CD4-positive, alpha-beta T cell treated with Interleukin-17A for 4 hours (primary cell): Measurements from ENCODE around the gene ADGRG1.
A peak's percentile ranks its signal among the peaks of the same experiment; 100 is the strongest.
"Not testable (repeated sequence)": the region's sequence is repeated elsewhere in the genome, so short reads cannot be mapped to it uniquely, and the experiment has no call there.

Experiments used
- DNase-seq: peaks from one replicate; pipeline ENCODE4 v3.0.0-alpha.2; 2020; ENCODE audit warnings: mixed read lengths

ADGRG1 gene

DNA sequence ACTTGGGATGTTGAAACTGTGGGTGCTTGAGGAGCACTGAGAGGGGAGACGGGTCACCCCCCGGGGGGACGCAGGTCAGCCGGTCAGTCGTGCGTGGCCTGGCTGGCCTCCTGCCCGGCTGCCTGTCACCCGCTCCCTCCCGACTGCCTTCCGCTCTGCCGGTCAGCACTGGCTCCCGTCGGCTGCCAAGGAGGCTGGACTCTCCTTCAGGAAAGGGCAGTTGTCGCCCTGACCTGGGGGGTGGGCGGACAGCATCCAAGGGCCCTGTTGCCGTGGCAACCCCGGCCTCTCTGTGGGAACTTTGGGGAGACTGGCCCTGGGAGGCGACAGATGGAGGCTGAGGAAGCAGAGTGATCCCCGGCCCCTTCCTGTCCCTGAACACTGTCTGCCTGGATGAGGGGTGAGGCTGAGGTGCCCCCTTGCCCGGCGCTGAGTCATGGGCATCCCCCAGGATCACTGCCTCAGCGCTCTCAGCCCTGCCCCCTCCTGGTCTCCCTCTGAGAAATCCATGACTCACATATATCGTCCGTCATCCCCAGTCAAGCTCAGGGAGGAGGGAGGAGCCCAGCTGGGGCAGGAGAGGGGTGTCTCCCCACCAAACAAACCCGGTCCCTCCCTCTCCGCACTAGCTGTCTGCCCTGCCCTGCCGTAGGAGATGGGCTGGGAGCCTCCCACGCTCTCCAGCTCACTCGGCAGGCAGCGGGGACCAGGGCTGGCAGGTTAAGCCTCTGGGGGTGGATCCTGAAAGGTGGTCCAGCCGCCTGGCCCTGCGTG lies at the start of gene ADGRG1:
Gene ADGRG1, plus strand, starts transcription at position 623 of the 774 bp plus-strand sequence. CDS start 21,658 bp downstream, outside the sequence.
- DNase-seq = peak; percentile 54

DNA sequence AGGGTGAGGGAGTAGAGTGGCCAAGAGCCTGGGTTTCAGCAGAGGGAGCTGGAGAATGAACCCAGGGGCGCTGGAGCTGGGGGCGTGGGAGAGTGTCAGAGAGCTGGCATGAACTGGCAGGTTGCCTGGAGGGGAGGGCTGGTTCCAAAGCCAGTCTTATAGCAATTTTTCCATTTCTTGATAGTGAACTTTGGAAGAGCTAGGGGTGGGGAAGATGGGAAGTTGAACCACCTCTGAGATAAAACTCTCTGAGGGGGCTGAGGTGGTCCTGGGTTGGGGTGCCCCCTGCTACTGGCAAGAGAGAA lies 49.1 kb upstream of the ADGRG1 start:
- no peak for DNase-seq

DNA sequence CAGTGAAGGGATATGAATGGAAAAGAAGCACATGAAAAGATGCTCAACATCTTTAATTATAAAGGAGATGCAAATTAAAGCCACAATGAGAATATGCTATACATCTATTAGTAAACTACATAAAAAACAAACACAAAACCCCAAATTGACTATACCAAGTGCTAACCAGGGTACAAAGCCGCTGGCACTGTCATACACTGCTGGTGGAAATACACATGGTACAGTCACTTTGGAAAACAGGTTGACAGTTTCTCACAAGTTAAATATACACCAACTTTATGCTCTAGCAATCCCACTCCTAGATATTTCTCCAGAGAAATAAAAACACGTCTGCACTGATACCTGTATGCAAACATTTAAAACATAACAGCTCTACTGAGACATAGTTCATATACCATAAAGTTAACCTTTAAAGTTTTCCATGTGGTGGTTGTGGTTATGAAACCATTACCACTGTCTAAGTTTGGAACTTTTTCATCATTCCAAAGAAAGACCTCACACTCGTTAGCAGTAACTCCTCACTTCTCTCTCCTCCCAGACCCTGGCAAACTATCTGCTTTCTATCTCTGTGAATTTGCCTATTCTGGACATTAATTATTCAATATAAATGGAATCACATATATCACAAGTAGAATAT lies 43.3 kb upstream of the ADGRG1 start:
- DNase-seq = no peak

DNA sequence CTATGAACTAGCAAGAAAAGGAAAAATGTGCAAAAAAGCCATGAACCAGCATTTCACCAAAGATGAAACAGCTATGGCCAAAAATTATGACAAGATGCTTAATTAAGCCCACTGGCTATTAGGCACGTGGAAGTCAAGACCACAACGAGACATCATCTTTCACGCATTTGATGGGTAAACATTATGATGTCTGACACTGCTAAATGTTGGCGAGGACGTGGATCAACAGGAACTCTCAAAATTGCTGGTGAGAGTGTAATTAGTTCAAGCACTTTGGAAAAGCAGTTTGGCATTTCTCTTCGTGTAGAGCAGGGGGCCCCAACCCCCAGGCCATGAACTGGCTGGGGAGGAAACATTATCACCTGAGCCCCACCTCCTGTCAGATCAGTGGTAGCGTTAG lies 39.6 kb upstream of the ADGRG1 start:
- no peak for DNase-seq

DNA sequence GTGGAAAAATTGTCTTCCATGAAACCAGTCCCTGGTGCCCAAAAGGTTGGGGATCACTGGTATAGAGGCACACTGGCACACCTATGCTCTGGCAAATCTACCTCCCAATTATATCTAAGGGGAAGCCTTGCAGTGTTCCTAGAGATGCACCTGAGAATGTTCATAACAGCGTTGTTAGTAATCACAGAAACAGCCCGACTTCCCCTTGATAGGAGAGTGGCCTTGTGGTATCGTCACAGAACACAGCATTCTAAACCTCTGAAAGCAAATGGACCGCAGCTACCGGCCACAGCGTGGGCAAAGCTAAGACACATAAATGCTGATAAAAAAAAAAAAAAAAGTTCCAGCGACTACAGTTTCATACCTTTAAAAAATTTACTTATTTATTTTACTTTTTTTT lies 39.1 kb upstream of the ADGRG1 start:
- DNase-seq = no peak

DNA sequence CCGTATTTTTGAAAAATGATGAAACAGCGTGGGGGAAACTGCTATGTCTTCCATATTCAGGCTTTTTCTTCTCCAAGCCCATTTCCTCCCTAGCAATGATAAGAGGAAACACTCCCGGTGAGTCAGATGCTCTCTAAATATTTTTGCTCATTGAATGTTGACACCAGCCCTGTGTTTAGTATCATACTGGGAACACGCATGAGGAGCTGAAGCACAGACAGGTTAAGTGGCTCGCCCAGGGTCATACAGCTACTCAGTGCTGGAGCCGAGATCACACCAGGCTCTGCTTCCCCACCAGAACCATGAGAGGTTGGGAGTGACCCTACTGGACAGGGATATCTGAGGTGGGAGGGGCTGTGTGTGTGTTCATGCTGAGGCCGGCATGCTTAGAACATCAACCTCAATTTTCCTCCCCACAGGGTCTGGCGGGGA lies 37.8 kb upstream of the ADGRG1 start:
- no peak for DNase-seq

DNA sequence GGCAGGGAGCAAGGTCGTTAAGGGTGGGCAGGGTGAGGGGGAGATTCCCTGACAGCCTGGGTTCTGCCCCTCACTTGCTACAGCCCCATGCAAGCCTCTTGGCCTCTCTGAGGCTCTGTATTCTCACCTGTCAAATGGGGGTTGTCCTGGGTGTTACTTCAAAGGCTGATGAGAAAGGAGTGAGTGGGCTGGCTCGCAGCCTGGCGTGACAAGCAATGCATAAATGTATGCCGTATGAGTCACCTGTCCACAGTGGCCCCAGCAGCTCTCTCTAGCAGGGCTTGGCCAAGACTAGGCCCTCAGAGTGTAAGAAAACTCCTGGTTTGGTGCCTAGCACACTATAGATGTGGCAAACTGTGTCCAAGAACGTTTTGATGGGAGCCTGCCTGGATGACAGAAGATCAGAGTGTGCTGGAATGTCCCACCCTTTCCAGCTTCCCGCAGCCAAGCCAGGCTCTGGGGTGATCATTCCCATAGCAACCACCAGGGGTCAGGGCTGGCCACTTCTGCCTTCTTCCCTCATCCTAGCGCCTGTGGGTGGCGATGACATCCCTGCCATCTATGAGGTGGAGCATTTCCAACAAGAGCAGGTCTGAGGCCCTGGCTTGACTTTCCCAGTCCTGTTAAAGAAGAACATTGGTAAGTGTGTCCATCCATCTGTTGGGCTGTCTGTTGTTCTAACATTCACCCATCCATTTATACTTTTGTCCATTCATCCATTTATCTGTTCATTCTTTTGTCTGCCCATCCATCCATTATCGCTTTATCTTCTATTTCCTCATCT lies 37.2 kb upstream of the ADGRG1 start:
- peak; percentile 73 for DNase-seq

DNA sequence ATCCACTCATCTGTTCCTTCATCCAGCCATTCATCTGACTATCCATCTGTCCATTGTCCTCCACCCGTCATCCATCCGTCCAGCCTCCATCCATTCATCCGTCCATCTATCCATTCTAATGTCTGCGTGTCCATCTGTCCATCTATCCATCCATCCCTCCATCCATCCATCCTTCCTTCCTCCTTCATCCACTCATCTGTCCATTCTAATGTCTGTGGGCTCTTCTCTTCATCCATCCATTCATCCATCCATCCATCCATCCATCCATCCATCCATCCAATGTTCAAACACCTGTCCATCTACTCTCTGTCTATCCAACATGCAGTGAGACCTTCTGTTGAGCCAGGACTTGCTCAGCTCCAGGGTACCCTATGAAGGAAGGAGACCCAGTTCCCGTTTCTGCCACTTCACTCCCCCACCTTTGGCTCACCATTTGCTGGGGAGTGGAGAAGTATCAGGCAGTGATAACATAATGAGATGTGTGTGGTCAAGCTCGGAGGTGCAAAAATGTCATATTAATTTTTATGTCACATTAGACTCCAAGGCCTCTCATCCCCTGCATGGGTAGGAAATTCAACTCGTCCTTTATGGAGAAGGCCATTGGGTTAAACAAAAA lies 36.5 kb upstream of the ADGRG1 start:
- DNase-seq = no peak

DNA sequence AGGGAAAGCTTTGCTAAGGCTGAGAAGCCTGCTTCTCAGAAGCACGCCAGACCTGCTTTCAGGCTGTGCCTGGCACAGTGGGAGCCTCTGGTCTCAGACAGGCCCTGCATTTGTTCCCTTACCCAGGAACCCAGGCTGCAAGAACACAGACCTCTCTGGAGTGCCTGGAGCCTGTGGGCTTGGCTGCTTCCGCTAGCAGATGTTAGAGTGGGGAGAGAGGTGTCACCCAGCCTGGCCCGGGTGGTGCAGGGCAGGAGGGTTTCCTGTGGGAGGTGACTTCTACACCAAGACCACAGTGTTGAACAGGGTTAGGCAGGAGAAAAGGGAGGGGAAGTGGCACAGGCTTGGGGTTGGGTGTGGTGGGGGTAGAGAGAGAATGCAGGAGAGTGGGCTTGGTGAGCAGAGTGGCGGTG lies 35.8 kb upstream of the ADGRG1 start:
- peak; percentile 82 for DNase-seq

DNA sequence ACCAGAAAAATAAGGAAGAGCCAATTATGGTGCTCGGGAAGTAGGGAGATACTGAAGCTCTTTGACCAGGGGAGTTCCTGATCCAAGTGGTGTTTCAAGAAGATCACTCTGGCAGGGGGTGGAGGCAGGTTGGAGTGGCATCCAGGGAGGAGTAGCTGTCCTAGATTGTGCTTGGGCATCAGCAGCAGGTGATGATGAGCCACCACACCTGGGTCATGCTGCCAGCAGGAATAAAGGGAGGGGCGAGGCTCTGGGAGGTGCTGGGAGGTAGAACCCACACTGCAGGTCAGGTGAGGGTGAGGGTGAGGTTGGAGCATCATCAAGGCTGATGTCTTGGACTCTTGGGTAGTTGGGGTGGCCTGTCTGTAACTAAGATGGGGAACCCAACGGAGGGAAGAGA lies 35.4 kb upstream of the ADGRG1 start:
- peak; percentile 23 for DNase-seq

DNA sequence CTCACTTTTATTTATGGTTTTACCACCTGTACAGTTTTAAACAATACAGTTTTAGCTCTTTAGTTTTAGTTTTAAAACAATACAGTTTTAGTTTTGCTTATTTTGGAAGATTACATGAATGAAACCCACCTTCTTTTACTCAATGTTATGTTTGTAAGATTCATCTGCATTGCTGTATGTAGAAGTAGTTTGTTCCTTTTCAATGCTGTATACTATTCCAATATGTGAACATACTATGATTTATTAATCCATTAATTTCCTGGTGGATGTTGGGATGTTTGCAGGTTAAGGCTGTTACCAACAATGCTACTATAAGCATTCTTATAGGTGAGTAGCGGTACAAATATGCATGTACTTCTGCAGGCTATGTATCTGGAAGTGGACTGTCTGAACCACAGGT lies 34.4 kb upstream of the ADGRG1 start:
- no peak for DNase-seq

DNA sequence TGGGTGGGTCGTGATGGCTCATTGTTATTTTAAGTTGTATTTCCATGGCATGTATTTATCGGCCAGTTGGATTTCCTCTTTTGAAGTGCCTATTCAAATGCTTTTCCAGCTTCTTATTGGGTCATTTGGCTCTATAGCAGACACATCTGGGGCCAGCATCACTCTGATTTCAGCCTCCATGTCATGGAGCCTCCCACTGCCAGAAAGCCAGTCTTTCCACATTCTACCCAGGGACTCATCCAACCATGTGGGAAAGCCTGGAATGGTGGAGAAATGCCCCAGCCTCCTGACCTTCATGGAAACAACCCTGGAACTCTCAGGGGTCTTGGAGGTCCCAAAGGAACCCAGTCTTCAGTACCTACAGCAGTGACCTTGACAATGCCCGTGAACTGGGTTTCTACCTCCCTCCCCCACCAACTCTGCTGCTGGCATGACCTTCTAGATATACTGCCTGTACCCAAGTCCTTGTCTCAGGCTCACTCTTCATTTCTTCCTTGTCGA lies 33.8 kb upstream of the ADGRG1 start:
- no peak for DNase-seq

DNA sequence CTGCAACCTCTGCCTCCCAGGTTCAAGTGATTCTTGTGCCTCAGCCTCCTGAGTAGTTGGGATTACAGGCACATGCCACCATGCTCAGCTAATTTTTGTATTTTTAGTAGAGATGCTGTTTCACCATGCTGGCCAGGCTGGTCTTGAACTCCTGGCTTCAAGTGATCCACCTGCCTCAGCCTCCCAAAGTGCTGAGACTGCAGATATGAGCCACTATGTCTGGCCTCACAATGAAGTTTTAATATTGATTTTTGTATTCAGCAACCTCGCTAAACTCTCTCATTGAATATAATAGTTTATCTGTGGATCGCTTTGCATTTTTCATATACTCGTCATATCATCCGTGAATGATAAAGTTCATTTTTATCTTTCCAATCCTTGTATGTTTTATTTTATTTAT lies 32.2 kb upstream of the ADGRG1 start:
- not testable (repeated sequence) for DNase-seq

DNA sequence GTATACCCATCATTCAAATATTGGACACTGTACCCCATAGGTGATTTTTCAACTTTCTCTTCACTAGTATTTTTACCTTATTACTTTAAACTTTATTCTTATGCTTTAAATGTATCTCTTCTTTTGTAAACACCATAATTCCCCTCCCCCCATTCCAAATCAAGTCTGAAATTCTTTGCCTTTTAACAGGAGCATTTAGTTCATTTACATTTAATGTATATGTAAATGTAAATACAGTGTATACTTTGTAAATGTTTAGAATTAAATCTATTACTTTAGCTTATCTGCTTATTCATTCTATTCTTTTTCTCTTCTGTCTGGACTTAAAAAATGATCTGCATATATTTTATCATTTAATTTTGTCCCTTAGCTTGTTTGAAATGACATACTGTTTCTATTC lies 30.0 kb upstream of the ADGRG1 start:
- DNase-seq = no peak

DNA sequence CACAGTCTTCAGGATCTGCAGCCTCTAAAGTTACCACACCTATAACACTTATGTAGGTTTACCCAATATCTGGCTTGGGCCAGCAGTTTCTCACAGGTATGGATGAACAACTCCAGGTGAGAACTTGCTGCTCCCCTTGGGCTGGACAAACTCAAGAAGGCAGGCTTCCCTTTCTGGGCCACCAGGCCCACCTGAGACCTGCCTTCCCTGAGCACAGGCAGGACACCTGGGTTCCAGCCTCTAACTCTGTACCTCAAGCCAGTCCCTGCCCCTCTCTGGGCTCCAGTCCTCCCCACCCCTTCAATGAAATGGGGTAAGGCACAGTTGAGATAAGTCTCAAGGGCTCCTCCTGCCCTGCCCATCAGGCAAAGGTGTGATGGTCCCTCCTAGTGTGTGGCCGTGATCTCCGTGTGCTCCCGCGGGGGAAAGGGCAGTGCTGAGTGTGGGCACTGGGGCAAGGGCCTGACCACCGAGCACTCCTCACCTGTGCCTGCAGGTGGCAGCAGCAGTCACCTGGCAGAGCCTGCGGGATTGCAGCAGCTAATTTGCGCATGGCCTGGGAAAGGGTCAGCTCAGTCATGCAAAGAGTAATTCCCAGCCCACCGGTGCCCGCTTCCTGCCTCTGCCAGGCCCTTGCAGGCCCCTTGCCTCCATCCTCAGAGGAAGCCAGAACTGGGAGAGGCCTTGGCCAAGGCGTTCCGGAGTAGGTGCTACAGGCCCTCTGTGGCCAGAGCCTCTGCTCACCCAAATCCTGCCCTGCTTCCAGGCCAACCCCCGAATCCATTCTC lies 28.2 kb upstream of the ADGRG1 start:
- peak; percentile 51 for DNase-seq

DNA sequence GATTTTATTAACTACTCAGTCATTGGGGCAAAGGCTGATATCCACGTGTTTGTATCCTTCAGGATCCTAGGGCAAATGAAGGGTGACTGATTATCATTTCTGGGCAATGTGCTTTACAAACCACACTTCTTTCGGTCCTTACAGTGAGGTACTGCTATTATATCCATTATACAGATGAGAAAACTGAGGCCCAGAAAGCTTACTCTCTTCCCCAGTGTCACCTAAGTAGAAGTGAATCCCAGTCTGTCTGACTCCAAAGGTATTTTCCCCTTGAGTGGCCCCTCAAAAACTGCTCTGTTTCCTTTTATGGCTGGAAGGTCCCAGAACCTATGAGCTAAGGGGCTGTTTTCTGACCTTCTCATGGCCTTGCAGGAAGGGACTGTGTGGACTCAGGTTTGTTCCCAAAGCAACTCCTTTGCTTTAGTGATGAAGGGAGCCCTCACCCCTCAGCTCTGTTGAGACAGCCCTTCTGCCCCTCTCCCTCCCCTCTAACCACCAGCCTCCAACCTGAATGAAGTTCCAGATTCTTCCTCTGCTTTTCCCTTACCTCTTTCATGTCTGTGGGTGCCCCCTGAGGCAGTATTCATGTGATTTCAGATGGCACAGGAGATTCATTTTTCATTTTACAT lies 27.4 kb upstream of the ADGRG1 start:
- DNase-seq = no peak

DNA sequence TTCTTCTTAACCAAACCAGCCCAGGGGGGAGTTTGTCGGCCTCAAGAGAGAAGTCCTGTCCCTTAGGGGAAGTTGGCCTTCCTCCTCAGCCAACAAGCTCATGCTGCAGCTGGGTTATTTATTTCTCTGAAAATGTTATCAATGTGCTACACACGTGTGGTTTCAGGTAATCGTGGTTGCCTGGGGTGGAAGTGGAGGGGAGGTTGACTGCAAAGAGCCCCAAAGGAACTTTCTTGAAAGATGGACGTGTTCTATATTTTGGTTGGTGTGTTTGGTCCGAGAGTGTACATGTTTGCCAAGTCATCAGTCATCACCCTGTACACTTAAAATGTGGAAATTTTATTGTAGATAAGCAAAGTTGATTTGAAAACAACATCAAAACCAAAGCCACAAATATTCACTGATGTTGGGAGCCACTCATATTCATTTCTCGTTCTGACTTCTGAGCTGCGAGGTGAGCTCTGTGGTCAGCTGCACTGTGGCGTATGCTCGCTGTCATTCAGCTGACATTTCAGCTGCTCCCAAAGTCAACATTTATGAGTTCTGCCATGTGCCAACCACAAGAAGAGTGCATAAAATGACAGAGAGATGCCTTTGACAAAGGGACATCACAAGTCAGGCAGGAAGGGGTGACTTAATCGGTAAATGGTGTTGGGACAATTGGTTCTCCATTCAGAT lies 26.5 kb upstream of the ADGRG1 start:
- peak; percentile 56 for DNase-seq

DNA sequence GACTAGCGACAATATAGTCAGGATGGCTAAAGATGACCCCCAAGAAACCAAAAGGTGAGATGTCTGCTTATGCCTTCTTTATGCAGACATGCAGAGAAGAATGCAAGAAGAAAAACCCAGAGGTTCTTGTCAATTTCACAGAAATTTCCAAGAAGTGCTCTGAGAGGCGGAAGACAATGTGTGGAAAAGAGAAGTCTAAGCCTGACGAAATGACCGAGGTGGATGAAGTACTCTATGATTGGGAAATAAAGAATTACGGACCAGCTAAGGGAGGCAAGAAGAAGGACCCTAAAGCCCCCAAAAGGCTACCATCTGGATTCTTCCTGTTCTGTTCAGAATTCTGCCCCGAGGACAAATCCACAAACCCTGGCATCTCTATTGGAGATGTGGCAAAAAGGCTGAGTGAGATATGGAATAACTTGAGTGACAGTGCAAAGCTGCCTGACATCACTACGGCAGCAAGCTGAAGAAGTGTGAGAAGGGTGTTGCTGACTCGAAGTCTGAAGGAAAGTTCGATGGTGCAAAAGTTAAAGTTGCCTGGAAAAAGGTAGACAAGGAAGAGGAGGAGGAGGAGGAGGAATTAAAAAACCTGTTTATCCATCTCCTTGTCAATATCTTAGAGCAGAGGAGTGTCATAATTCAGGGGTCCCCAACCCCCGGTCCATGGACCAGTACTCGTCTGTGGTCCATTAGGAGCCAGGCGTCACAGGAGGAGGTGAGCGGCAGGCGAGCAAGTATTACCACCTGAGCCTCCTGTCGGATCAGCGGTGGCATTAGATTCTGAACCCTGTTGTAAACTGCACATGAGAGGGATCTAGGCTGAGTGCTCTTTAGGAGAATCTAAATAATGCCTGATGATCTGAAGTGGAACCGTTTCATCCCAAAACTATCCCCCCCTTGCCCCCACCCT lies 25.1 kb upstream of the ADGRG1 start:
- DNase-seq = no peak

DNA sequence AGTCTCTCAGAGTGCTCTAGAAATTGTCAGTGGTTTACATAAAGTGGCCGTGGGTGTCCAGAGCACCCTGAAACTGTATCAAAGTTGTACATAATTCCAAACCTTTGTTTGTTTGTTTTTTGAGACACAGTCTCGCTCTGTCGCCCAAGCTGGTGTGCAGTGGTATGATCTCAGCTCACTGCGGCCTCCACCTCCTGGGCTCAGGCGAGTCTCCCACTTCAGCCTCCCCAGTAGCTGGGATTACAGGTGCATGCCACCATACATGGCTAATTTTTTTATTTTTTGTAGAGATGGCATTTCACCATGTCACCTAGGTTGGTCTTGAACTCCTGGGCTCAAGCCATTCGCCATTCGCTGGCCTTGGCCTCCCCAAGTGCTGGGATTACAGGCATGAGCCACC lies 24.3 kb upstream of the ADGRG1 start:
- DNase-seq = no peak

DNA sequence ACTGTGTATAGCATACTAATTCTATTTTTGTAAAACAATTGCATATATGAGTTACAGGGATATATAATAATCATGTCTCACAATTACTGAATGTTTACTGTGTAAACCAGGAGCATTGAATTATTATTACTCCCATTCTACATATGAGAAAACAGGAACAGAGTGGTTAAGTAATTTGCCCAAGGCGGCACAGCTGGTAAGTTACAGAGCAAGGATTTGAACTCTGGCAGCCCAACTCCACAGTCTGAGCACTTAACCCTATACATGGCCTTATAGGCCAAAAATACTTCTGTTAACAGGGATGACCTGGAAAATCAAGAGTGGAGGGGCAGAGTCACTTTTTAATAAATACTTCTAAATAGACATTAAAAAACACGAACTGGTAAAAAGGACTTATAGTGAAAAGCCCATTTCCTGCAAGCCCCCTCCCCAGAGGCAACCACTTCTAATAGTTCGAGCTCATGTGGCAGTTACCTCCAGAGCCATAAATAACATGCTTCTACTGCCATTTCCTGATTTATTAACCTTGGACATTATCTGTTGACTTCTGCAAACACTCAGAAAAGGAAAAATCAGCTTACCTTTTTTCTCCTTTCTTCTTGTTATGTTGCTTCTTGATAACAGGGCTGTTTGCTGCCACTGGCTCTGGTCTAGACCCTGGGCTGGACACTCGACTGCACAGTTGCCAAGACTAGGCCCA lies 22.1 kb upstream of the ADGRG1 start:
- no peak for DNase-seq
